Measurements from ENCODE around the gene DPH5.

GRCh38 chr1:101027194-101027772, 1.7 kb upstream of the DPH5 start:
- TF ChIP-seq CTCF (IDR thresholded peaks at IDR 0.05) (no peak), POLR2A (IDR thresholded peaks at IDR 0.05) (no peak)
